PC-3 (cell line): ENCODE data around the gene DTWD2. TPM values are rescaled to one million over a fixed set of nuclear protein-coding genes. Genes with fewer than 3 reads are reported as not detected.

Source experiments
- ATAC-seq: fragments of 200-7000 bp; cut with Tn5 transposase; 2 replicates; pipeline ENCODE4 v1.9.1; 2020; ENCODE audit warnings: mild to moderate bottlenecking, moderate library complexity
- BruUV-seq: library from RNA; stranded (reverse); fragments of 400-500 nt; replicated peaks from 2 replicates; lab custom pipeline; 2021; lab: Mats Ljungman, UMichigan
- CTCF ChIA-PET: fragments of 300-600 bp; sonication (Branson Sonifier 250); formaldehyde crosslinking; loops from one replicate; lab custom pipeline; 2022; ENCODE audit warnings: antibody characterized with exemption; lab: Charles Lee
- POLR2A ChIA-PET: fragments of 300-600 bp; sonication (Branson Sonifier 250); formaldehyde crosslinking; loops from one replicate; lab custom pipeline; 2022; ENCODE audit warnings: antibody characterized with exemption; ENCODE audit not compliant: unreplicated experiment; lab: Charles Lee
- DNase-seq: peaks from one replicate; pipeline ENCODE4 v3.0.0-alpha.2; 2015
- H2AFZ ChIP-seq: fragments of 300-600 bp; sonication (generic); 2 replicates; pipeline ENCODE4 v1.6.0; 2016; ENCODE audit warnings: antibody characterized with exemption, low read length
- H3F3A ChIP-seq: fragments of 300-600 bp; sonication (generic); one replicate; pipeline ENCODE4 v1.6.0; 2017; ENCODE audit warnings: antibody characterized with exemption, low read length, control low read depth, mild to moderate bottlenecking; ENCODE audit not compliant: unreplicated experiment
- H3K27ac ChIP-seq: fragments of 300-600 bp; sonication (generic); 2 replicates; pipeline ENCODE4 v1.5.1; 2016; ENCODE audit warnings: mild to moderate bottlenecking, low read length
- H3K27me3 ChIP-seq: fragments of 300-600 bp; sonication (generic); 2 replicates; pipeline ENCODE4 v1.6.1; 2016; ENCODE audit warnings: low read length, mixed read lengths
- H3K36me3 ChIP-seq: fragments of 300-600 bp; sonication (generic); 2 replicates; pipeline ENCODE4 v1.6.1; 2016; ENCODE audit warnings: low read depth, mixed run types, low read length, mixed read lengths
- H3K4me1 ChIP-seq: fragments of 300-600 bp; sonication (generic); 2 replicates; pipeline ENCODE4 v1.5.1; 2016; ENCODE audit warnings: low read length; ENCODE audit not compliant: insufficient read depth
- H3K4me2 ChIP-seq: fragments of 300-600 bp; sonication (generic); 2 replicates; pipeline ENCODE4 v1.6.0; 2016; ENCODE audit warnings: low read length
- H3K4me3 ChIP-seq: fragments of 300-600 bp; sonication (generic); 2 replicates; pipeline ENCODE4 v1.5.1; 2016; ENCODE audit warnings: mild to moderate bottlenecking, low read length, mixed read lengths
- H3K79me2 ChIP-seq: fragments of 300-600 bp; sonication (generic); 2 replicates; pipeline ENCODE4 v1.6.1; 2017; ENCODE audit warnings: low read length, mixed read lengths
- H3K9ac ChIP-seq: fragments of 300-600 bp; sonication (generic); 2 replicates; pipeline ENCODE4 v1.6.0; 2016; ENCODE audit warnings: mild to moderate bottlenecking, low read length
- H3K9me2 ChIP-seq: fragments of 300-600 bp; sonication (generic); replicated peaks from 2 replicates; pipeline ENCODE4 v1.6.1; 2016; ENCODE audit warnings: mixed run types, low read length, mixed read lengths
- H3K9me3 ChIP-seq: fragments of 300-600 bp; sonication (generic); 2 replicates; pipeline ENCODE4 v1.6.1; 2016; ENCODE audit warnings: low read length, mixed read lengths
- H4K20me1 ChIP-seq: fragments of 300-600 bp; sonication (generic); 2 replicates; pipeline ENCODE4 v1.6.1; 2016; ENCODE audit warnings: low read length, mixed read lengths
- CTCF ChIP-seq: fragments of 300-600 bp; sonication (generic); conservative IDR thresholded peaks from 2 replicates; pipeline ENCODE4 v1.5.1; 2017; ENCODE audit warnings: antibody characterized with exemption, low read depth, mild to moderate bottlenecking, low read length
- EZH2 ChIP-seq: fragments of 300-600 bp; sonication (generic); IDR thresholded peaks from one replicate; pipeline ENCODE4 v1.6.1; 2017; ENCODE audit warnings: antibody characterized with exemption, mild to moderate bottlenecking, low read length; ENCODE audit not compliant: unreplicated experiment
- EZH2phosphoT487 ChIP-seq: fragments of 300-600 bp; sonication (generic); IDR thresholded peaks from 2 replicates; pipeline ENCODE4 v1.6.1; 2018; ENCODE audit warnings: mild to moderate bottlenecking, antibody characterized with exemption, low read length, borderline replicate concordance
- intact Hi-C: fragments of 100-400 bp; cut with micrococcal nuclease; formaldehyde crosslinking; loops from 2 replicates; pipeline ENCODE4 v1.9.0; 2023
- total RNA-seq: library from RNA; depleted of rRNA; stranded (reverse); fragments of >200 nt; gene quantifications from 2 replicates; pipeline ENCODE4 v1.2.3, GENCODE V29; 2014

DTWD2 gene
- total RNA-seq, 1 experiment from 2014 or later: 16.5 TPM

- Histone ChIP-seq H3K27me3 (no peaks in the 10 kb centered on the region), H3K4me2 (no peak overlapping the region), H3F3A (no peaks in the 10 kb centered on the region), H4K20me1 (no peaks in the 10 kb centered on the region), H3K36me3 (no peaks in the 10 kb centered on the region), H3K9ac (no peak overlapping the region), H3K4me3 (no peak overlapping the region), H3K9me2 (no peaks in the 10 kb centered on the region), H2AFZ (no peak overlapping the region), H3K27ac (no peak overlapping the region), H3K9me3 (no peaks in the 10 kb centered on the region), H3K79me2 (peaks cover 16% of the 10 kb centered on the region; the same call in 1 of the 2 replicates), H3K4me1 (peaks cover 24% of the 10 kb centered on the region)
- no TSS peak for BruUV-seq
- DNase-seq: no peak
- intact Hi-C loops: no loop called here
- TF ChIP-seq EZH2 (no peak), EZH2phosphoT487 (no peak), CTCF (no peak)
- POLR2A ChIA-PET: no interaction called here
- ATAC-seq: no peak
- CTCF ChIA-PET: no interaction called here
These were observed 2.2 kb upstream of the DTWD2 start for GRCh38 chr5:118990582-118990981.

DNA sequence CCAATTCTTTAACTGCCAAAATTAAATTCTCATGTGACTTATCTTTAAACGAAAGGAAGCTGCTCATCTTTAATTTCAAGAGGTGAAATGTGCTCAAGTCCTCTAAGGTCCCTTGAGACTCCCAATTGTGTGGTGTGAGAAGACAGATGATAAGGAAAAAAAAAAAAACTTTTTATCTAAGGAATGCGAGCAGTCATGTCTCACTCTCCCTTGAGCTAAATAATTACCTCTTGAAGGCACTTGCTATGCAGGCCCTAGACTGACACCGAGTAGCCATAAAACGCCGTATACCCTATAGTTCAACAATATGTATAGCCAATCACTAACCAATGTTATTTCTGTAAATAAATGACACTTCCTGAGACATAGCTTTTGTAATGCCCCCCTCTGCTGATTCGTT is 1.5 kb upstream of the DTWD2 start:
- intact Hi-C loops: loop anchor here (2.0 to 10.0 kb wide), 2 partner anchors 181 to 225 kb away; no protein-coding TSS in a partner anchor
- ATAC-seq: no peak
- no peaks in the 10 kb centered on the region for H3F3A ChIP-seq
- BruUV-seq: no TSS peak
- H3K9me3 ChIP-seq: no peaks in the 10 kb centered on the region
- no peak overlapping the region for H3K4me3 ChIP-seq
- POLR2A ChIA-PET: no interaction called here
- CTCF ChIA-PET: no interaction called here
- H3K9ac ChIP-seq: no peak overlapping the region
- H3K79me2 ChIP-seq: peaks cover 16% of the 10 kb centered on the region; the same call in 1 of the 2 replicates
- no peak overlapping the region for H2AFZ ChIP-seq
- DNase-seq: no peak
- peaks cover 24% of the 10 kb centered on the region for H3K4me1 ChIP-seq
- no peaks in the 10 kb centered on the region for H3K36me3 ChIP-seq
- no peaks in the 10 kb centered on the region for H3K9me2 ChIP-seq
- H4K20me1 ChIP-seq: no peaks in the 10 kb centered on the region
- TF ChIP-seq EZH2: no peak
- no peak for TF ChIP-seq EZH2phosphoT487
- TF ChIP-seq CTCF: no peak
- H3K4me2 ChIP-seq: peak overlapping the region; percentile 90; the same call in 1 of the 2 replicates
- no peaks in the 10 kb centered on the region for H3K27me3 ChIP-seq
- no peak overlapping the region for H3K27ac ChIP-seq

DNA sequence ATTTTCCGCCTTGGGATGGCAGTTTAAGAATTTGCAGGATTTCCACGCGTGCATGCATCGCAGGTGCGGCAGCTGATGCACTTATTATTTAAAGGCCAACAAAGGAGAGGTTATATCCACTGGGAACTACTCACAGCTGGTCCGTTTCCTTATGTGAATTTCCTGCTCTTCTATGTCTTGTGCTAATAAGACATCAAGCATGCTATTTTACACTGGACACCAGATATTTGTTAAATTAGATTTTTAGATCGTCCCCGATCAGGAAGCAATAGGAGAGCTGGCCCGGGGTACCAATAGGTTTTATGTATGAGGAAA is 476 bp upstream of the DTWD2 start:
- Histone ChIP-seq H3K79me2 (peaks cover 16% of the 10 kb centered on the region; the same call in 1 of the 2 replicates), H3K27ac (peak overlapping the region; percentile 6; the same call in 1 of the 2 replicates), H3K9me3 (no peaks in the 10 kb centered on the region), H4K20me1 (no peaks in the 10 kb centered on the region), H3K36me3 (no peaks in the 10 kb centered on the region), H3K4me1 (peaks cover 24% of the 10 kb centered on the region), H3K4me3 (peak overlapping the region; percentile 82), H3K4me2 (peak overlapping the region; percentile 90), H3K9me2 (no peaks in the 10 kb centered on the region), H2AFZ (peak overlapping the region; percentile 79), H3K9ac (peak overlapping the region; percentile 90), H3F3A (no peaks in the 10 kb centered on the region), H3K27me3 (no peaks in the 10 kb centered on the region)
- TF ChIP-seq EZH2 (no peak), CTCF (no peak), EZH2phosphoT487 (no peak)
- CTCF ChIA-PET: interaction anchor here (0.6 kb wide), 2 partner anchors 33 to 424 kb away, joined by 3 read pairs; no protein-coding TSS in a partner anchor
- DNase-seq: peak; percentile 7
- peak; percentile 12 for ATAC-seq
- intact Hi-C loops: loop anchor here (1.0 to 10.0 kb wide), 7 partner anchors 29 to 423 kb away; no protein-coding TSS in a partner anchor
- POLR2A ChIA-PET: interaction anchor here (0.6 to 0.7 kb wide), 2 partner anchors 268 to 451 kb away, joined by 4 read pairs; no protein-coding TSS in a partner anchor
- TSS peak; percentile 93 for BruUV-seq
